Globus pallidus (tissue), 1 donor: ENCODE results near the gene CITED2.
"Not testable (repeated sequence)": the region's sequence is repeated elsewhere in the genome, so short reads cannot be mapped to it uniquely, and the experiment has no call there.

ENCODE experiments used
- DNase-seq: peaks from one replicate; pipeline ENCODE4 v3.0.0-alpha.2; 2015; ENCODE audit warnings: low spot score

The CITED2 gene

DNA sequence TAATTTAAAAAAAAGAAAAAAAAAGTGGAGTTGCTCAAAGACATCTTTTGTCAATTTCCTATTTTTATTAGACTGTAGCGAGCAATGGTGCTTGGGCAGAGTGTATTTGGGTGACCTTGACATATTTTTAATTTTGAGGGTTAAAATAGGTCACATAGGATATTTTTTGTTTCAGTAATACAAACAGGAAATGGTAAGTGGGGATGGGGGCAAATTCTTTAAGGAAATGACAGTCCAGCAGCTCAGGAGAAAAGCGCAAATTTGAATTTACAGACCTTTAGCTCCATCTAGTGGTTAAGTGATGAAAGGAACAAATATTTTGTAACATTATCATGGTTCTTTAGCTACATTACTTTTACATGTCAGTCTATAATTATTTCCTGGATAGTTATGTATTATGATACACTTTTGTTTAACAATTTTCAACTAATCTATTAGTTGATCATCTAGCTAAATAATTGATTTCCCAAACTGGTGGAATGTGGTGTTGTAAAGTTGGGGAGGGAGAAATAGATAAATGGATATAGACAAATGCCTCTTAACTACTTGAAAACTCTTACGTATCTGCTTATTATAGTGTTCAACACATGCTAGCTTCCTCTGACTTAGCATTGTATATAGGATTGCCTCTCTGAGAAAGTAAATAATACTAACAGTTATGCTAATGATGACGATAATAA is 10.0 kb downstream of the CITED2 start:
- peak; percentile 56 for DNase-seq

DNA sequence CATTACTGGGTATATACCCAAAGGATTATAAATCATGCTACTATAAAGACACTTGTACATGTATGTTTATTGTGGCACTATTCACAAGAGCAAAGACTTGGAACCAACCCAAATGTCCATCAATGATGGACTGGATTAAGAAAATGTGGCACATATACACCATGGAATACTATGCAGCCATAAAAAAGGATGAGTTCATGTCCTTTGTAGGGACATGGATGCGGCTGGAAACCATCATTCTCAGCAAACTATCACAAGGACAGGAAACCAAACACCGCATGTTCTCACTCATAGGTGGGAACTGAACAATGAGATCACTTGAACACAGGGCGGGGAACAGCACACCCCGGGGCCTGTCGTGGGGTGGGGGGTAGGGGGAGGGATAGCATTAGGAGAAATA is 10.7 kb downstream of the CITED2 start:
- DNase-seq = not testable (repeated sequence)

DNA sequence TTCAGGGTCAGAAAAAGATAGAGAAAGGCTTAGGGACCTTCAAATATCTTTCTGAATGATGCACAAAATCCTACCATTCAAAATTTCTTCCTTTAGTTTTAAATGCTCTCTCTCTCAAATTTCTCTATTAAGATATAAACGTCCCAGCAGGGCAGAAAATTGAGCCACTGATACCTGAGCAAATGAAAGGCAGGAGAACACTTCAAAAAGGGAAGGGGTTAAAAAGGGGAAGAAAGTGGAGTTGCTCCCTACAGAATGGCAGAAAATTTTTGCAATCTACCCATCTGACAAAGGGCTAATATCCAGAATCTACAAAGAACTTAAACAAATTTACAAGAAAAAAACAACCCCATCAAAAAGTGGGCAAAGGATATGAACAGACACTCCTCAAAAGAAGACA is 11.3 kb downstream of the CITED2 start:
- DNase-seq = not testable (repeated sequence)

DNA sequence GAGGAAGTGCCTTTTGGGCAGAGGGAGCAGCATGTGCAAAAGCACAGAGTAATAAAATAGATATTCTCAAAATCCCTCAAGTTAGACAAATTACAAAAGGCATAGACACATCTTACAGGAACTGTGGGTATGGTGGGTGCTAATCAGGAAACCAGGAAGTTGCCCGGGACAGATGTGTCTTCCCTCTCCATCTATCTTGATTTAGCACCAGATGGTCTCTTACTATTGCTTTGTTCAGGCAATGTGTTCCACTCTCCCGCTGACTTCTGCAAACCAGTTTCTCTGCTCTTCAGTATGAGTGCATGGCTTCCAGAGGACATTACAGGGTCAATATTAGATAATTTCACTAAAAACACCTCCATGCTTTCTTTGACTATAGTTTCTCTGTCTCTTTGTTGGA is 13.2 kb downstream of the CITED2 start:
- DNase-seq = no peak

DNA sequence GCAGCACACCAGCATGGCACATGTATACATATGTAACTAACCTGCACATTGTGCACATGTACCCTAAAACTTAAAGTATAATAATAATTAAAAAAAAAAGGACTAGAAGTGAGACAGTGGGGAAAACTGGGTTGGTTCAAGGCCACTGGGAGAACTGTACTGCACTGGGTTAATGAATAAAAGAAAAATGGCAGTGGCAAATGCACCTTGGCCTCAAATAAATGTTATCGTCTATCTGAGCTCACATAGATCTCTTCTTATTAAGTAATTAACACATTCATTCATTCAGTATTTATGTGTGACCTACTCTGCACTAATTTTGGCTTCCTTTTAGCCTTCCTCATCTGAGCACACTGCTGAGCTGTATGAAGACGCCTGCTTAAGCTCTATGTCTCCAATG is 17.5 kb downstream of the CITED2 start:
- DNase-seq = no peak

DNA sequence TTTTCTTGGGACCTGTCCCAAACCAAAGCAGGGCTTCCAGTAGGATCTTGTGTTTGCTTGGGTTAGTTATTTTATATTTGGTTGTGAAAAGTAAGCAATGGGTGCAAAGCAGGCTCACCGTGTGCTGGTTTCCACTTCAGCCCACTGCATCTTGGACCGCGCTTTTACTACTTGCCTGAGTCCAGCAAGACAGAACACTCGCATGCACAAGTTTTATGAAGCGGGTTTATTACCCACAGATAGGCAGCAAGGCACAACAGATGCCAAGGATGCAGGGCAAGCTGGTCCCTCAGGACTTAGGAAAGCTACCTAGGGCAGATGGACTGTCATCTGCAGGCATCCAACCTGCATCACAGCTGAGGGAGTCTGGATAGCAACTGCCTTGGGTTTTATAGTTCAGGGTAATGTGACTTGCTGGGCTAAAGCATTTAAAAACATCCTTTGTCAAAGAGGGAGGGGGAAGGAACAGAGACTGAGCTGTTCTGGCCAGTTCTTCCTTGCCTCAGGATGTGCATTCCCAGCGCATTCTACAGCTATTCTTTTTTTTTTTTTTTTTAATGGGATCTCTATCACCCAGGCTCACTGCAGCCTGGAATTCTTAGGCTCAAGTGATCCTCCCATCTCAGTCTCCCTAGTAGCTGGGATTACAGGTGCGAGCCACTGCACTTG is 18.5 kb downstream of the CITED2 start:
- no peak for DNase-seq

DNA sequence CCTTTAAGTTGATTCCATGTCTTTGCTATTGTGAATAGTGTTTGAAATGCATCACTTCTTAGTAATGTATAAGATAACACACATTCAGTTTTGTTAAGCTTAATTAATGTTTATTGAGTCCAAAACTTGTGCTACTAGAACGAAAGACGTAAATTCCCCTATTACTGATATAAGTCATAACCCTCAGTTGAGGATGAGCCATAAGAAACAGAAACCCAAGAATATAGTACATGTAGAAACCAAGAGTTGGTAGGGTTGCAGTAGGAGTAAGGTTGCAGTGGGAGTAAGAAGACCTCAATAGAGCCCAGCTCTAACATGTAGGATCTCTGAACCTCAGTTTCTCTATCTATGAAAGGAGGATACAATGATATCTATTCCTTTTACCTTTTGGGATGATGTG is 19.3 kb downstream of the CITED2 start:
- DNase-seq = no peak

DNA sequence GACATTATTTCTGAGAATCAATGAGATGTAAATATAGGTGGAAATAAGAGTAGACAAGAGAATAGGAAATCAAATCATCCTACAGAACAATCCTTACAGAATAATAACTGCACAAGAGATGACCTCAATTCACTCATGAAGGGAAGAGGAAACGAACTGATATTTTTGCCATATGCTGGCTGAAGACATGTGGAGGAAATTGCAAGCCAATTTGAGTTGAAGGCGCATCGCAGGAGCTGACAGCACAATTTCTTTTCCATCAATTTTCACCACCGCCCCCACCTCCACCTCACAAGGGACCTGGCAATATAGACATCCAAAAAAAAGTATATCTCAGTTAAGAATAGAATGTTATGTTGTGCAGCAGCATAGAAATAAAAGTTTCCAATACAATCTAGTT is 20.3 kb downstream of the CITED2 start:
- DNase-seq = no peak

DNA sequence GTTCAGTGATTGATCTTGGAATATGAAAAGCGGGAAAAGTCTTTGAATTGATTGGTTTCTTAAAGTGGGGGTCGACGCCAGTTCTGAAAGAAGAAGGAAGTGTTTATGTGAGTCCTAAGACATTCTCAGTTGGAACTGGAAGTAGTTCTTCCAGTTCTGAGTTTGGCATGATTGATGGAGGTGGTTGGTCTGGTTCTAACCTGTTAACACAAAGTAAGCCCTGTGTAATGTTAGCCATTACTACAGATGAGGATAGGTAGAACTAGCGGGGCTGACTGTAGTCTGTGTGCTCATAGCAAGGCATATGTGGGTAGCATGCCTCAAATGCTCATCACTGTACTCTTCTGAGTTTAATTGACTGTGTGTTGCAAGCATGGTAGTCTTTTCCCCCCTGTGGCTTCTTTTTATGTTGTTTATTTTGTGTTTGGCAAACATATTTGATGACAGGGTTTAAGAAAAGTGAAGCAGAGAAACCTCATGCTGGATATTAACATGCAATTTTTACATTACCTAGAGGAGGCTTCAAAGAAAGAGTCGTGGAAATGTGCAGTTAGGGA is 24.9 kb downstream of the CITED2 start:
- no peak for DNase-seq

DNA sequence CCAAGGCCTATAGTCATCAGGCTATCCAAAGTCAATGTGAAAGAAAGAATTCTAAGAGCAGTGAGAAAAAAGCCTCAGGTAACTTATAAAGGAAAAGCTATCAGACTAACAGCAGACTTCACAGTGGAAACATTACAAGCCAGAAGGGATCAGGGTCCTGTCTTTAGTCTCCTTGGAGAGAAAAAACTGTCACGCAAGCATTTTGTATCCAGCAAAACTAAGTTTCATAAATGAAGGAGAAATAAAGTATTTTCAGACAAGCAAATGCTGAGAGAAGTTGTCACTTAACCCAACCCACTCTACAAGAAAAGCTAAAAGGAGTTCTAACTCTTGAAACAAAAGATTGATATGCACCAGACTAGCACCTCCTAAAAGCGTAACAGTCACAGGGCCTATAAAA is 28.1 kb downstream of the CITED2 start:
- DNase-seq = no peak

DNA sequence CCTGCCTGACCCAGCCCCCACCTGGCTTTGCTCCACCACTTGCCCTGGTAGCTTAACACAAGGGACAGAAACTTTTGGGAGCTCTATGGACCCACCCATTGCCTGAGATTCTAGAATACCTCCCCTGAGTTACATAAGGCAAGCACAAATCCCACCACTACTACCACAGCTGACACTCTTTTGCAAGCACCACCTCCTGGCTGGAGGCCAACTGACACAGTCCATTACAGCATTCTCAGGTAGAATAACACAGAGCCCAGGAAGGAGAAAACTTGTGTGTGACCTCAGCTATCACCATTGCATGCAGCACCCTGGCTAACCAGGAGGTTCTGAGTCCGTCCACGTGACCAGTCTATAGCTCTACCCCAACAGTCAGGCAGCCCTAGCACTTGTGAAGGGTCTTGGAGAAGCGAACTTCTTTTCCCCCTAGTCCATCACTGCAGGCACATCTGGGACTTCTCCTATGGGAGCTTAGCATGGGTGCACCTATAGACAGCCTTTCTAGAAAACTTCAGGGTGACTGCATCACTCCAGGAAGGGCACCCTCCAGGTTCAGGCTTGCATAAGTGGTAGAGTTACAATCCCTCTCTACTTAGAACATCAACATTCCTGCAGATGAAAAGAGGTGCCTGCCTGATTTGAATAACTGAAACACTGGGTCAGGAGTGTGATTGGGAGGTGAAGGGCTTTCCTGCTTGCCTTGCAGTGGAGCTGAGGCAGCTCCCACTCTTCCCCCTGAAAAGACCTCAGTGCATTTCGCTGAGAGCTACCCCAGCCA is 30.1 kb downstream of the CITED2 start:
- no peak for DNase-seq

DNA sequence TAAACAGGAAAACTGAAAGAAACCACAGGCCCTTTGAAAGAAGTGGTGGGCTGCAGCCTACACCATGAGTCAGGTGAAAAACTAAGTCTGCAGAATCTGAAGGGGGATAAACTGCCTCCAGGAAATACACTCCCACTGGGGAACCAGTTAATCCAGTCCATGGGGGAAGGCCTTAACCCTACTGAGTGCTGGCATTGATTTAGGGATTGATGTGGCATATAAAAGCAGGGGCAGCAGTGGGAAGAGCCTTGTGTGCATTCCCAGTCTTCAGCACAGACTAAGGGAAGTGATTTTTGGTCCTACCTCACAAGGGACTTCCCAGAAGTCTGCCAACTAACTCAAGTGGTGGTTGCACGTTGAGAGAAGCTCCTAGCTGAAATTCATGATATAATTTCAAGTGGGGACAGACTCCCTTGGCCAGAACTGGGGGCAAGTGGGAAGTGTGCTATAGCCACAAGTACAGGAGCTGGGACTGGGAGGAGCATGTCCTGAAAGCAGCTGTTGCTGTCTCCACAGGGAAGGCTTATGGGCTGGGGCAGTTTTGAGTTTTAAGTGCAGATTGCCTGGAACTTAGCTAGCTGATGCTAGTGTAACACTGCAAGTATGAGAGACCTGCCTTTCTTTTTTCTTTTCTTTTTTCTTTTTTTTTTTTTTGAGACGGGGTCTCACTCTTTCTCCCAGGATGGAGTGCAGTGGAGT is 31.2 kb downstream of the CITED2 start:
- DNase-seq = no peak

DNA sequence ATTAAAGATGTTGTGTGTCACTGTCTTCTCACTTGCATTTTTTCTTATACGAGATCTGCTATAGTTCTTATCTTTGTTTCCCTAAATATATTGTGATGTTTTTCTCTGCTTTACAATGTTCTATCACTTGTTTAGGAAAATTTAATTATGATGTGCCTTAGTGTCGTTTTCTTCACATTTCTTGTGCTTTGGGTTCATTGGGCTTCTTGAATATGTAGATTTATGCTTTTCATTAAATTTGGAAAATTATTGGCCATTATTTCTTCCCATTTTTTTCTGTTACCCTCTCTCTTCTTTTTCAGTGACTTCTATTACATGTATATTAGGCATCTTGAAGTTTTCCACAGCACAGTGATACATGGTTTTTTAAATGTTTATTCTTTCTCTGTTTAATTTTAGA is 33.4 kb downstream of the CITED2 start:
- no peak for DNase-seq

DNA sequence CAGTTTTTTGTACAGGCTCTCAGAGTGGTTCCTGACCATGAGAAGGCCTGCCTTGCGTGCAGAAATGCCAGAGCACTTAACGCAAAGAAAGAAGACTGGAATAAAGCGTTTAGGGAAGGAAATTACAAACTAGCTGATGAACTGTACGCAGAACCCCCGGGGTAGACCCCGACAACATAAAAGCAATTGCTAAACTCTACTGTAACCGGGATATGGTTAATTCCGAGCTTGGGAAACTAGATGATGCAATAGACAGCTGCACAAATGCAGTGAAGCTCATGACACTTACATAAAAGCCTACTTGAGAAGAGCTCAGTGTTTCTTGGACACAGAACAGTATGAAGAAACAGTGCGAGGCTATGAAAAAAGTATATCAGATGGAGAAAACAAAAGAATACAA is 35.7 kb downstream of the CITED2 start:
- DNase-seq = no peak

DNA sequence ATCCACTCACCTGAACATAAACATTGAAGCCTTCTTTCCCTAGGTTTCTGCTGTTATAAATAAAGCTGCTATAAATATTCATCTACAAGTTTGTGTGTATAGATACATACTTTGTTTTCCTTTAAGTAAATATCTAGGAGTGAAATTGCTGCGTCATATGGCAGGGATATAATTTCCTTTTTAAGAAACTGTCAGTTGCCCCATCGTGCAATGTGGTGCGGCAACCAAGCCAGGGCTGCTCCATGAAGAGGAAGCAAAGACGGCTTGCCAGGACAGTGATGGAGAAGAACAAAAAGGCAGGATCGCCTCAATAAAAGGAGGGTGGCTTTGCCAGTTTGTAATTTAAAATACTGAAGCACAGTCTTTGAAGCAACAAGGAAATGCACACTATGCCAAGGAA is 36.6 kb downstream of the CITED2 start:
- no peak for DNase-seq

DNA sequence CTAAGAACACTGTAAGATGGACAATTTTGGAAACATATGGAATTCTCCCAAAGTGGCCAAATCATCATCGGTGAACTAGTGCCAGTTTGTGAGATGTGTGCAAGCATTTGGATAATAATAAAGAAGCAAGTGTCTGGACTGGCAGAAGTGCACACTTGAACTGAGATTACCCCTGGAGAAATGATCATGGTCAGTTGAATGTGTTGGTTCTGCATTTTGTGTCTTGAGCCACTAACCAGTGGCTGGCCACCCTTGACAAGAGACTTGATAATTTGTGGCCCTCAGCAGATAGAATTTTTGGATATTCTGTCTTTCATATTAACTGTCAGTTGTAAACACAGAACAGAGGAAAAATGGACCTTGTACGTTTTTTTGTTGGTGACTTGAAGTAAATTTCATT is 37.4 kb downstream of the CITED2 start:
- no peak for DNase-seq

DNA sequence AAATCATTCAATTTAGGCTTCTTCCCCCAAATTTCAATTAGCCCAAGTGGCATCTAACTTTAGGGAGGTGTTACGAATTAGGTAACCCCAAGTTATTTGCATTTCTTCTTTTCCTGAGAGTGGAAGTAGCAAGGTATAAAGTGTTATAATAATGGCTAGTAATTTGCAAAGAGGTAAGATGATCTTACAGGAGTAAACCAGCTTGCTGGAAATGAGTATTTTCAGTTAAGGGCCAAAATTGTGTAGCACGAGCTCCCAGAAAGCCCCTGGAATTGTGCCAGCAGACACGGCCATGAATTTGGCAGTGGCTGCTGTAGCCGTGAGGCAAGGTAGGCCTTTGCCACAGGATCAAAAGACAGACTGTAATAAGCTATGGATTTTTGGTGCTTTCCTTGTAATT is 38.0 kb downstream of the CITED2 start:
- no peak for DNase-seq

DNA sequence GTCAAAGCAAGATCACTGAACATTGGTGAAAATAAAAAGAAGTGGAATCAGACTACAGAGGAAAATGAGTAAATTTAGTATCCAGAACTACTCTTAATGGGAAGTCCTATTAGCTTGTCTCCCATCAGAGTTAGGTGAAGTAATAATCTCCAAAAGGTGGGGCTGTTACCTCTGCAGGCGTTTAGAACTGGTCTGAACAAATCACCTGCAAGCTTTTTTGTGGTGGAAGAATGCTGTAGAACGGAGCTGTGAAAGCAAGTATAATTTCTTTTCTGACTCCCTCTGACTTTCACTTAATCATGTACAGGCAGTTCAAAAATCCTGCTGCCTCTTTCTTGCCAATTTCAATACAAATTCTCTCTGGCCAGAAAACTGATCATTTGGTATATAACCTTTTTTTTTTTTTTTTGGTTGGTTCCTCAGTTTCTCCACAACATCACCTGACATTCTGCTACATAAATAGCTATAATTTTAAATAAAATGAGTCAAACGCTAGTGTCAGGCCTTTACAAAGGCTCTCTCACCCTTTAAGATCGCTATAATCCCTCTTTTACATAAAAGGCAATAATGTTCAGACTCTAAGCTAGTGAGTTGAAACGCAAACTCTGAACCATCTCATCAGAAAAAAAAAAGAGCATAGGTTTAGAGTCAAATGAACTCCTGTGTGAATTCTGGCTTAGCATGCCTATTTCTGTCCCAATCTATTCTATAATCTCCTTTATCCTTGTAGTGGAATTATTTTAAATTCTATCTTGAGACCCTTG is 38.8 kb downstream of the CITED2 start:
- no peak for DNase-seq

DNA sequence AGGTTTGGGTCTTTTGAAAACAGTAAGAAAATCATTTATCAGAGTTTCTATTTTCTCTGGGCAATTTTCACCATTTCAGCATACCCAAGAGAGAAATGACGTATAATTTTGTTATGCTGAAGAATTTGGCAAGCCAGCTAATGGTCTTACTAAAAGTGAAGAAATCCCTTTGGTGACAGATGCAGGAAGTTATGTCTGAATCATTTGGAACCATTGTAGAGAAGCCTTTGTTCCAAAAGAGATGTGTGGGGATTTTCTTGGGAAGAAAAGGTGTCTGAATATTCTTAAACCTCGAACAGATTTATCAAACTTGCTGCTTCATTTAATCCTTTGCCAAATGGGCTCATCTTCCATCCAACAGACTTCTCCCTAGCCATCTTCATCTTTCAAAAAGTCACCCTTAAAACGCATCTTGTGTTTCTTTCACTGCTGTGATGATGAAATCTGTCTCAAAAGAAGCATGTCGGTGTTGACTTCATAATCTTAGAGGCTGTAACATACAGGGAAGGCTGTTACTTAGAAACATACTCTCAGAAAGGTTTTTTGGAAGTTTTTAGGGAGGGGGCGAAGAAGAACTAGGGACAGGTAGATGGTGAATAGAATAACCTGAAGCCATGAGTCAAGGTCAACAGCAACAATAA is 39.5 kb downstream of the CITED2 start:
- no peak for DNase-seq

DNA sequence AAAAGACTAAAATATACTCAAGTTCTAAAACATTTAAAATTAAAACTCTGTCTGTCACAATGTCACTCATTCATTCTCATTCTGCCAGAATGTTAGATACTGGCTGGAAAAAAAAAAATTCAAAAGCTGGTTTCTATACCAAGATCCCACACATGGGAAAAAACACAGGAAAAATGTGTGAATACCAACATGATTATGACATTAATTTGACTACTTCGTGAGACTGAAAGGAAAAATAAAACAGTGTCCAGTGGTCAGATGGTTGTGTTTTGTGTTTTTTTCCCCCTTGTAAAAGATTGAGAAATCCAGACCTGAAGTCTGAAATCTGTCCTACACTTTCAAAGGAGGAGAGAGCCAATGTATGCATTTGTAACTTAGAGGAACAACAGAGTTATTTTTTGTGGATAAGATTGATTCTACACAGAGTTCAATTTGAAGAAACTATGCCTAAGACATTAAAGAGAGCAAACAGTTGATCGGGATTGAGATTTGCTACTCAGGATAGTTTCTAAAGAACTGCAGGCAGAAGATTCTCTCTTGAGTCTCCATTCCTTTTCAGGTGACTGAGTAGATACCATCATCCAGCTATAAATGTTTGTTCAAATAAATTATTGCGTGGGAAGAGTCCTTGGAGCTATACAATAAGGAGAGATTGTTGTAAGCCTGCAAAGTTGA is 43.5 kb downstream of the CITED2 start:
- no peak for DNase-seq

DNA sequence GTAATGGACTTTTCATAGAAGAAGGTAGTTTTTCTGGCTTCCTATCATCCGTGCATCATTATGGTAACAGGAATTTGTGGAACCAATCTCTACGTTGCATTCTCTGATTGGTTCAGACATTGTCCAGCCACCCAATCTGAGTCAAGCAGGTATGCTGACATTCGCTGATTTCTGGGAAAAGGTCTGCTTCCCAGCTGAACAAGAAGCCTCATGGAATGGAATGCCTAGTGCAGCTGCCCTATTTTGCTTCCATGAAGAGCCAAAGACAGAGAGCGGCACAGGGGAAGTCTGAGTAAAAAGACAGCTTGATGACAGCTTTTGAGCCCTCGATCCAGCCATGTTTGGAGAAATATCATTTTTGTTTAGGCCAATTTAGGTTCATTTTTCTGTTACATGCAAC is 44.1 kb downstream of the CITED2 start:
- DNase-seq = no peak
